Omental fat pad (tissue), 4 donors: ENCODE measurements around the gene GPR35. TPM values are rescaled to one million over a fixed set of nuclear protein-coding genes. Genes with fewer than 3 reads are reported as not detected.

Experiments
- ATAC-seq: fragments of 150-250 bp; one replicate; pipeline ENCODE4 v1.9.1; 2016; ENCODE audit warnings: mild to moderate bottlenecking, moderate library complexity; ENCODE audit not compliant: low FRiP score
- DNase-seq: peaks from one replicate; pipeline ENCODE4 v3.0.0-alpha.2; 2019; ENCODE audit warnings: low spot score
- total RNA-seq, 4 donors: library from RNA; depleted of rRNA; stranded (reverse); fragments of >200 nt; gene quantifications; one replicate each; pipeline ENCODE4 v1.1.0, GENCODE V29; 2016
- TF ChIP-seq, protein P1 (sequence below), 3 donors: fragments of 450-650 bp; IDR thresholded peaks; one replicate each; pipeline ENCODE4 v1.5.1; 2016 to 2017; ENCODE audit warnings: antibody characterized with exemption in 3 of 3, mild to moderate bottlenecking in 3 of 3, moderate library complexity in 2 of 3

The GPR35 gene
- total RNA-seq, 4 donors from 2014 or later: 1.3 to 2.4 (median 1.9) TPM

GRCh38 chr2:240624011-240624949 lies 1.0 kb upstream of the GPR35 start:
- ATAC-seq (no peak), DNase-seq (no peak)
- TF ChIP-seq, protein P1, sequence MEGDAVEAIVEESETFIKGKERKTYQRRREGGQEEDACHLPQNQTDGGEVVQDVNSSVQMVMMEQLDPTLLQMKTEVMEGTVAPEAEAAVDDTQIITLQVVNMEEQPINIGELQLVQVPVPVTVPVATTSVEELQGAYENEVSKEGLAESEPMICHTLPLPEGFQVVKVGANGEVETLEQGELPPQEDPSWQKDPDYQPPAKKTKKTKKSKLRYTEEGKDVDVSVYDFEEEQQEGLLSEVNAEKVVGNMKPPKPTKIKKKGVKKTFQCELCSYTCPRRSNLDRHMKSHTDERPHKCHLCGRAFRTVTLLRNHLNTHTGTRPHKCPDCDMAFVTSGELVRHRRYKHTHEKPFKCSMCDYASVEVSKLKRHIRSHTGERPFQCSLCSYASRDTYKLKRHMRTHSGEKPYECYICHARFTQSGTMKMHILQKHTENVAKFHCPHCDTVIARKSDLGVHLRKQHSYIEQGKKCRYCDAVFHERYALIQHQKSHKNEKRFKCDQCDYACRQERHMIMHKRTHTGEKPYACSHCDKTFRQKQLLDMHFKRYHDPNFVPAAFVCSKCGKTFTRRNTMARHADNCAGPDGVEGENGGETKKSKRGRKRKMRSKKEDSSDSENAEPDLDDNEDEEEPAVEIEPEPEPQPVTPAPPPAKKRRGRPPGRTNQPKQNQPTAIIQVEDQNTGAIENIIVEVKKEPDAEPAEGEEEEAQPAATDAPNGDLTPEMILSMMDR (IDR thresholded peaks at IDR 0.05): no peak

DNA sequence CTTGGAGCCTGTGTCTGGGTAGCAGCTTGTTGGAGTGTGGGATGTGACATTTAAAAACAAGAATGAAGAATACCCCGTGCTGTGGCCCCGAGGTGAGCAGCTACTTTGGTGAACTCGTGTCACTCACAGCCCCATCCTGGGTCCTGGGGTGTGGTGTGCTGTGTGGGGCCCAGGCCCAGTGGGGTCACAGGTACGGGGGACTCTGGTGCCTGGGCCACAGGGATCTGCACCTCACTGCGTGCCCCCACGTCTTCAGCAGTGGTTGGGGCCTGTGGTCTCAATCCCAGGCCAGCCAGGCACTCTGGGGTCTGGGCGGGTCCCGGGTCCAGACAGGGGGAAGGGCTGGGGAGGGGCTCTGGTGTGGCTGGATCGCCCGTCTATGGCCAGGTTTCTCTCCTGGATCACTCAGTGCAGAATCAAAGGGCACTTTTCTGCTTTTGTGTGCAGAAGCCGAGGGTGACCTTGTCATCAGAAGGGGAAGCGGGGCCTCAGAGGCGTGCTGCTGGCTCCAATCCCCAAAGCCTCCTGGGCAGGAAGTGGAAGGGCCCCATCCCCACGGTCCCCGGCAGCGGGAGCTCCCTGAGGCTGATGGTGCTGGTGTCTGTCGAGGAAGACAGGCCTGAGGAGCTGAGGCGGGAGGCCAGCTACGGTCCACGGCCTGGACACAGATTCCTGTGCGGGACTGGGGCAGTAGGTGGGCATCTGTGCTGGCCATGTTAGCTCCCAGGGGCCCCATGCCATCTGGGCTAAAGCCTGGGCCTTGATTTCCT lies 1.4 kb downstream of the GPR35 start:
- ATAC-seq (no peak), DNase-seq (no peak)
- TF ChIP-seq, protein P1 (IDR thresholded peaks at IDR 0.05): no peak

- TF ChIP-seq, protein P1 (IDR thresholded peaks at IDR 0.05): no peak
- no peak for DNase-seq
- no peak for ATAC-seq
These were observed 2.6 kb downstream of the GPR35 start for GRCh38 chr2:240627736-240628506.

- ATAC-seq: no peak
- DNase-seq: no peak
- TF ChIP-seq, protein P1 (IDR thresholded peaks at IDR 0.05): no peak
These were observed 3.2 kb downstream of the GPR35 start for GRCh38 chr2:240628507-240628807.

GRCh38 chr2:240628808-240629618 lies 3.7 kb downstream of the GPR35 start:
- TF ChIP-seq, protein P1 (IDR thresholded peaks at IDR 0.05): no peak
- DNase-seq (no peak), ATAC-seq (no peak)

- ATAC-seq (no peak), DNase-seq (no peak)
- TF ChIP-seq, protein P1 (IDR thresholded peaks at IDR 0.05): no peak
These were observed 4.3 kb downstream of the GPR35 start for GRCh38 chr2:240629619-240629967.
